ENCODE data around the gene PGLYRP1. TPM values are rescaled to one million over a fixed set of nuclear protein-coding genes. Genes with fewer than 3 reads are reported as not detected.

Gene PGLYRP1
- polyA plus RNA-seq, 1 donor, result 0.07 TPM

DNA sequence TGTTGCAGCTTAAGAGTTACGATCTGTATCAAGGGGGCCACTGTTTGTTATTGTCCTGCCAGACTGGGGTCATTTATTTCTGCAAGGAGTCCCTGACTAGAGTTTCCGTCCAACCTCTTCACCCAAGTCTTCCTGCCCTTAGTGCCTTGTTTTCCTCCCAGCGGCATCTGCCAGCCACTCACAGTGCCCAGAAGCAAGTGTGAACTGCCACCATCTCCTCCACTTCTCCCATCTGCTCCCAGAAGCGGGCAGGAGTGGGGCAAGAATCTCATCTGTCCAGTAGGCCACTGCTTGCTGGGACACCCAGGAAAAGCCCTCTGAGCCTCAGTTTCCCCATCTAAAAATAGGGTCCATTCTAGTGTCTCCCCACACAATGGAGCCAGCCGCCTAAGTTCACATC lies 53.2 kb downstream of the PGLYRP1 start:
- no peaks in the 10 kb centered on the region for H3K36me3 ChIP-seq (ENCODE audit: control insufficient read depth, insufficient read depth, low read length)
- peaks cover 54% of the 10 kb centered on the region for H3K27me3 ChIP-seq (ENCODE audit: control insufficient read depth, insufficient read depth, low read length)
- peaks cover 2% of the 10 kb centered on the region for H3K4me1 ChIP-seq (ENCODE audit: control insufficient read depth, insufficient read depth, low read length)
- no peak overlapping the region for H3K27ac ChIP-seq (ENCODE audit: low read length)
- DNase-seq, result no peak
- H3K9me3 ChIP-seq (ENCODE audit: control insufficient read depth, low read depth, low read length), result peaks cover 4% of the 10 kb centered on the region
- no CpG with 5 or more reads among the region's 5 CpGs for WGBS (ENCODE audit: insufficient coverage, low lambda C conversion rate)
- no peak overlapping the region for H3K4me3 ChIP-seq (ENCODE audit: low read length)

Other genes with a start within 250 kb of the PGLYRP1 start
- gene DMPK, start 240.6 kb downstream of the PGLYRP1 start, polyA plus RNA-seq, result 49.4 TPM
- 24.4 TPM for gene DMWD, start 230.2 kb downstream of the PGLYRP1 start, polyA plus RNA-seq
- 0.01 TPM for gene RSPH6A, start 207.7 kb downstream of the PGLYRP1 start, polyA plus RNA-seq
- gene SYMPK, start 159.9 kb downstream of the PGLYRP1 start, polyA plus RNA-seq, result 65.0 TPM
- gene FOXA3, start 158.7 kb downstream of the PGLYRP1 start, polyA plus RNA-seq, result 21.3 TPM
- gene IRF2BP1, start 136.9 kb downstream of the PGLYRP1 start, polyA plus RNA-seq, result 21.1 TPM
- 8.9 TPM for gene MYPOP, start 120.4 kb downstream of the PGLYRP1 start, polyA plus RNA-seq
- not detected for gene NANOS2, start 108.3 kb downstream of the PGLYRP1 start, polyA plus RNA-seq
- 2.5 TPM for gene NOVA2, start 49.2 kb downstream of the PGLYRP1 start, polyA plus RNA-seq
- 13.2 TPM for gene CCDC61, start 27.6 kb downstream of the PGLYRP1 start, polyA plus RNA-seq
- 0.36 TPM for gene IGFL4, start 17.9 kb upstream of the PGLYRP1 start, polyA plus RNA-seq
- gene IGFL3, start 101.6 kb upstream of the PGLYRP1 start, polyA plus RNA-seq, result not detected
- 0.36 TPM for gene IGFL2, start 125.2 kb upstream of the PGLYRP1 start, polyA plus RNA-seq
- not detected for gene IGFL1, start 206.7 kb upstream of the PGLYRP1 start, polyA plus RNA-seq

All from large intestine (tissue), 3 donors.